OCI-LY1 (cell line): ENCODE measurements around the gene PGS1.
"Not testable (repeated sequence)": the region's sequence is repeated elsewhere in the genome, so short reads cannot be mapped to it uniquely, and the experiment has no call there.

ENCODE experiments used
- H2AFZ ChIP-seq: fragments of 200-600 bp; sonication (generic), shearing (Covaris generic); 2 replicates; pipeline ENCODE4 v1.6.0; 2014; ENCODE audit warnings: antibody characterized with exemption, mild to moderate bottlenecking, low read length
- H3F3A ChIP-seq: fragments of 200-600 bp; sonication (generic), shearing (Covaris generic); 2 replicates; pipeline ENCODE4 v1.6.0; 2014; ENCODE audit warnings: mild to moderate bottlenecking, antibody characterized with exemption, low read length, moderate library complexity; ENCODE audit not compliant: insufficient read depth
- H3K27ac ChIP-seq: fragments of 200-600 bp; sonication (generic); 2 replicates; pipeline ENCODE4 v1.5.1; 2014; ENCODE audit warnings: low read length, mixed run types, mild to moderate bottlenecking, low read depth; ENCODE audit not compliant: poor library complexity, severe bottlenecking
- H3K27me3 ChIP-seq: fragments of 200-600 bp; sonication (generic); 2 replicates; pipeline ENCODE4 v1.6.0; 2014; ENCODE audit warnings: antibody characterized with exemption, mild to moderate bottlenecking, low read length, moderate library complexity; ENCODE audit not compliant: insufficient read depth
- H3K36me3 ChIP-seq: fragments of 200-600 bp; sonication (generic); 2 replicates; pipeline ENCODE4 v1.6.1; 2014; ENCODE audit warnings: mild to moderate bottlenecking, antibody characterized with exemption, low read length, moderate library complexity, mixed read lengths; ENCODE audit not compliant: insufficient read depth
- H3K4me1 ChIP-seq: fragments of 200-600 bp; sonication (generic); 2 replicates; pipeline ENCODE4 v1.5.1; 2014; ENCODE audit warnings: mild to moderate bottlenecking, low read length, moderate library complexity; ENCODE audit not compliant: insufficient read depth, severe bottlenecking
- H3K4me2 ChIP-seq: fragments of 200-600 bp; sonication (generic), shearing (Covaris generic); 2 replicates; pipeline ENCODE4 v1.6.1; 2014; ENCODE audit warnings: low read length
- H3K4me3 ChIP-seq: fragments of 200-600 bp; sonication (generic); 2 replicates; pipeline ENCODE4 v1.5.1; 2014; ENCODE audit warnings: low read length, low read depth, mild to moderate bottlenecking, mixed read lengths; ENCODE audit not compliant: poor library complexity, severe bottlenecking
- H3K79me2 ChIP-seq: fragments of 200-600 bp; shearing (Covaris generic); 2 replicates; pipeline ENCODE4 v1.6.1; 2016; ENCODE audit warnings: mixed run types, low read length, mixed read lengths; ENCODE audit not compliant: insufficient read depth
- H3K9ac ChIP-seq: fragments of 200-600 bp; sonication (generic), shearing (Covaris generic); 2 replicates; pipeline ENCODE4 v1.6.1; 2014; ENCODE audit warnings: mild to moderate bottlenecking, low read length, mixed read lengths
- H3K9me2 ChIP-seq: fragments of 200-600 bp; sonication (generic), shearing (Covaris generic); 2 replicates; pipeline ENCODE4 v1.6.1; 2014; ENCODE audit warnings: low read depth, mild to moderate bottlenecking, low read length, mixed read lengths
- H3K9me3 ChIP-seq: fragments of 200-600 bp; shearing (Covaris generic); 2 replicates; pipeline ENCODE4 v1.6.1; 2014; ENCODE audit warnings: low read length, mixed read lengths
- H4K20me1 ChIP-seq: fragments of 200-600 bp; sonication (generic), shearing (Covaris generic); 2 replicates; pipeline ENCODE4 v1.6.0; 2016; ENCODE audit warnings: mild to moderate bottlenecking, low read length; ENCODE audit not compliant: insufficient read depth
- EZH2 ChIP-seq: fragments of 200-600 bp; sonication (generic), shearing (Covaris generic); IDR thresholded peaks from 2 replicates; pipeline ENCODE4 v1.8.0; 2017; ENCODE audit warnings: borderline replicate concordance, mixed run types, mild to moderate bottlenecking, antibody characterized with exemption, low read length, moderate library complexity, mixed read lengths
- TF ChIP-seq, protein P1 (sequence below): fragments of 200-600 bp; sonication (generic), shearing (Covaris generic); IDR thresholded peaks from 2 replicates; pipeline ENCODE4 v1.5.1; 2017; ENCODE audit warnings: mild to moderate bottlenecking, antibody characterized with exemption, low read length, moderate library complexity, mixed read lengths

The PGS1 gene

DNA sequence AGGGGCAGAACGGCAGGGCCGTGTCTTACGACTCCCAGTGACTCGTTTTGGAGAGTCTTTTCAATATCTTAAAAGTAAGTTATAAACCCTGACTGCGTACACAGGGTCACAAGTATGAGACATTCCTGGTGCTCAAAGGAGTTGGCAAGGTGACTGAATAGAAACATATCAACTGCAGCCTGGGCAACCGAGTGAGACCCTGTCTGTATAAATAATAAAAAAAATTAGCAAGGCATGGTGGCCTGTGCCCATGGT, 83.3 kb downstream of the PGS1 start:
- H4K20me1 ChIP-seq, result no peaks in the 10 kb centered on the region
- H3K36me3 ChIP-seq, result no peaks in the 10 kb centered on the region; the same call in 1 of the 2 replicates
- H3K27ac ChIP-seq, result no peak overlapping the region
- no peaks in the 10 kb centered on the region for H3K79me2 ChIP-seq
- no peak overlapping the region for H3K4me3 ChIP-seq
- H3K4me1 ChIP-seq, result no peaks in the 10 kb centered on the region
- no peaks in the 10 kb centered on the region for H3K9me2 ChIP-seq
- H3F3A ChIP-seq, result no peaks in the 10 kb centered on the region
- H3K27me3 ChIP-seq, result no peaks in the 10 kb centered on the region; the same call in 1 of the 2 replicates
- H3K9me3 ChIP-seq, result no peaks in the 10 kb centered on the region
- no peak overlapping the region for H3K9ac ChIP-seq
- no peak overlapping the region for H3K4me2 ChIP-seq
- TF ChIP-seq, protein P1, sequence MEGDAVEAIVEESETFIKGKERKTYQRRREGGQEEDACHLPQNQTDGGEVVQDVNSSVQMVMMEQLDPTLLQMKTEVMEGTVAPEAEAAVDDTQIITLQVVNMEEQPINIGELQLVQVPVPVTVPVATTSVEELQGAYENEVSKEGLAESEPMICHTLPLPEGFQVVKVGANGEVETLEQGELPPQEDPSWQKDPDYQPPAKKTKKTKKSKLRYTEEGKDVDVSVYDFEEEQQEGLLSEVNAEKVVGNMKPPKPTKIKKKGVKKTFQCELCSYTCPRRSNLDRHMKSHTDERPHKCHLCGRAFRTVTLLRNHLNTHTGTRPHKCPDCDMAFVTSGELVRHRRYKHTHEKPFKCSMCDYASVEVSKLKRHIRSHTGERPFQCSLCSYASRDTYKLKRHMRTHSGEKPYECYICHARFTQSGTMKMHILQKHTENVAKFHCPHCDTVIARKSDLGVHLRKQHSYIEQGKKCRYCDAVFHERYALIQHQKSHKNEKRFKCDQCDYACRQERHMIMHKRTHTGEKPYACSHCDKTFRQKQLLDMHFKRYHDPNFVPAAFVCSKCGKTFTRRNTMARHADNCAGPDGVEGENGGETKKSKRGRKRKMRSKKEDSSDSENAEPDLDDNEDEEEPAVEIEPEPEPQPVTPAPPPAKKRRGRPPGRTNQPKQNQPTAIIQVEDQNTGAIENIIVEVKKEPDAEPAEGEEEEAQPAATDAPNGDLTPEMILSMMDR, result no peak
- TF ChIP-seq EZH2, result no peak
- H2AFZ ChIP-seq, result no peak overlapping the region

DNA sequence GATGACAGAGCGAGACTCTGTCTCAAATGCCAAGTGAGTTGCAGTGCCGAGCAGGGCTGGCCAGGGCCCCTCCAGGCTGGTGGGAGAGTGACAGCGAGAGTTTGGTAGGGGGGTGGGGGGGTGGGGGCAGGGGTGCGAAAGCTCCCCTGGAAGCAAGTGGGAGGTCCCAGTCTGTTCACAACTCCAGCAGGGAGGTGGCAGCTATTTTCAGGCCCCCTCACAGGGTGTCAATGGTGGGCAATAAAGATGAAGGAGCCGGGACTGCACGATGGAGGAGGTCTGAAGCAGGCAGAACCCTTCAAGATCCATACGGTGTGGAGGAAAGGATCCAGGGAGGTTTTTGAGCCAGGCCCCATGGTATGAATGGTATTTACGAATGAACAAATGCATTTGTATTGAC, 83.7 kb downstream of the PGS1 start:
- Histone ChIP-seq H3K27ac (no peak overlapping the region), H3K36me3 (no peaks in the 10 kb centered on the region; the same call in 1 of the 2 replicates), H3F3A (no peaks in the 10 kb centered on the region), H3K27me3 (no peaks in the 10 kb centered on the region; the same call in 1 of the 2 replicates), H3K4me1 (no peaks in the 10 kb centered on the region), H3K4me3 (no peak overlapping the region), H3K79me2 (no peaks in the 10 kb centered on the region), H3K9me2 (no peaks in the 10 kb centered on the region), H2AFZ (no peak overlapping the region), H4K20me1 (no peaks in the 10 kb centered on the region), H3K4me2 (no peak overlapping the region), H3K9ac (no peak overlapping the region), H3K9me3 (no peaks in the 10 kb centered on the region)
- TF ChIP-seq, protein P1, result no peak
- TF ChIP-seq EZH2, result no peak

DNA sequence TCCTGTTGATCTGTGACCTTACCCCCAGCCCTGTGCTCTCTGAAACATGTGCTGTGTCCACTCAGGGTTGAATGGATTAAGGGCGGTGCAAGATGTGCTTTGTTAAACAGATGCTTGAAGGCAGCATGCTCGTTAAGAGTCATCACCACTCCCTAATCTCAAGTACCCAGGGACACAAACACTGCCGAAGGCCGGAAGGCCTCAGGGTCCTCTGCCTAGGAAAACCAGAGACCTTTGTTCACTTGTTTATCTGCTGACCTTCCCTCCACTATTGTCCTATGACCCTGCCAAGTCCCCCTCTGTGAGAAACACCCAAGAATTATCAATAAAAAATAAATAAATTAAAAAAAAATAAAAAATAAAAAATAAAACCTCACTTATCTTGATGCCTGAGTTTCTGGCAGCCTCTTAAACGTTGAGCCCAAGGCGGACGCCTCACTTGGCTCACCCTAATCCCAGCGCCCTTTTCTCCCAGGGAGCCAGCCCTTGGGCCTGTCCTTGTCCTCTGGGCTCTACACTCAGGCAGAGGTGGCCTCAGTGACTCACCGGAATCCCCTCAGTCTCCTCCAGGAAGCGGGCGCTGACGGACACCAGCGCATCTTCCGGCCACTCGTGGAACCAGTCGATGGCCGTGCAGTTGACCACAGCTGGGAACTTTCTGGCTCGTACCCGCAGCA, 87.8 kb downstream of the PGS1 start:
- H3K36me3 ChIP-seq, H3K9ac ChIP-seq, H3F3A ChIP-seq, H3K4me3 ChIP-seq, H3K27me3 ChIP-seq, H3K27ac ChIP-seq, H3K9me2 ChIP-seq, H3K9me3 ChIP-seq, H3K4me2 ChIP-seq, H4K20me1 ChIP-seq, H3K4me1 ChIP-seq, H2AFZ ChIP-seq, H3K79me2 ChIP-seq: not testable (repeated sequence)
